HepG2 (cell line): ENCODE measurements around the gene ZNF792. TPM values are rescaled to one million over a fixed set of nuclear protein-coding genes. Genes with fewer than 3 reads are reported as not detected.

Experiments used
- LCORL ChIP-seq, 2 experiments: fragments of 450-650 bp in 1 of 2; sonication (generic) in 1 of 2; formaldehyde crosslinking in 1 of 2; IDR thresholded peaks; 2 replicates each; pipeline versions ENCODE4 v1.5.0 to v1.6.1; 2017 to 2020; ENCODE audit warnings: antibody characterized with exemption in 1 of 2, missing genetic modification reagents in 1 of 2
- NCOA5 ChIP-seq: sonication (generic); formaldehyde crosslinking; IDR thresholded peaks from 2 replicates; pipeline ENCODE4 v1.4.0; 2020; ENCODE audit warnings: missing genetic modification reagents
- NCOR1 ChIP-seq: fragments of 200-600 bp; sonication (generic); IDR thresholded peaks from 2 replicates; pipeline ENCODE4 v1.7.0; 2017; ENCODE audit warnings: antibody characterized with exemption, low read length, borderline replicate concordance
- PHF5A ChIP-seq: IDR thresholded peaks from one replicate; pipeline ENCODE4 v1.6.1; 2018; ENCODE audit warnings: low read depth, missing genetic modification reagents; ENCODE audit not compliant: unreplicated experiment
- REPIN1 ChIP-seq: sonication (generic); formaldehyde crosslinking; IDR thresholded peaks from 2 replicates; pipeline ENCODE4 v1.8.0; 2022; ENCODE audit warnings: missing genetic modification reagents, low read depth, mild to moderate bottlenecking, borderline replicate concordance
- SMARCC2 ChIP-seq: fragments of 450-650 bp; IDR thresholded peaks from 2 replicates; pipeline ENCODE4 v1.6.1; 2017; ENCODE audit warnings: antibody characterized with exemption, mild to moderate bottlenecking
- SMARCE1 ChIP-seq: fragments of 450-650 bp; IDR thresholded peaks from 2 replicates; pipeline ENCODE4 v1.6.1; 2017; ENCODE audit warnings: borderline replicate concordance
- ZEB1 ChIP-seq: IDR thresholded peaks from 2 replicates; pipeline ENCODE4 v1.6.1; 2012; ENCODE audit warnings: mild to moderate bottlenecking, low read depth, inconsistent platforms; ENCODE audit not compliant: insufficient replicate concordance
- ZMYM2 ChIP-seq: sonication (generic); formaldehyde crosslinking; IDR thresholded peaks from 2 replicates; pipeline ENCODE4 v1.8.0; 2022; ENCODE audit warnings: mild to moderate bottlenecking, missing genetic modification reagents
- ZNF138 ChIP-seq: sonication (generic); formaldehyde crosslinking; IDR thresholded peaks from 2 replicates; pipeline ENCODE4 v1.5.0; 2020; ENCODE audit warnings: mild to moderate bottlenecking, low read depth, missing genetic modification reagents
- ZNF30 ChIP-seq: sonication (generic); formaldehyde crosslinking; IDR thresholded peaks from 2 replicates; pipeline ENCODE4 v1.5.0; 2020; ENCODE audit warnings: mild to moderate bottlenecking, missing genetic modification reagents
- ZNF878 ChIP-seq: sonication (generic); formaldehyde crosslinking; IDR thresholded peaks from 2 replicates; pipeline ENCODE4 v1.8.1; 2023; ENCODE audit warnings: mild to moderate bottlenecking, missing genetic modification reagents, moderate library complexity
- ZNF891 ChIP-seq: sonication (generic); formaldehyde crosslinking; IDR thresholded peaks from 2 replicates; pipeline ENCODE4 v1.5.0; 2020; ENCODE audit warnings: mild to moderate bottlenecking, missing genetic modification reagents
- polyA plus RNA-seq, 8 experiments: library from polyadenylated mRNA; depleted of rRNA in 3 of 8; stranded (reverse) in 7 of 8; unstranded in 1 of 8; fragments of >200 nt; fragmentation: Illumina TruSeq in 4 of 8; extraction: Trizol in 4 of 8; gene quantifications; 2 replicates each; pipeline versions ENCODE4 v1.2.1 to v1.2.3, GENCODE V29; 2011 to 2016; ENCODE audit warnings: low read depth in 4 of 8, missing spikeins in 1 of 8, mixed read lengths in 1 of 8; ENCODE audit not compliant: insufficient read depth in 1 of 8
- total RNA-seq, 5 experiments: library from RNA; depleted of rRNA; stranded (reverse); fragments of >200 nt; fragmentation: Illumina TruSeq; extraction: Trizol; gene quantifications; 2 replicates each; pipeline ENCODE4 v1.2.3, GENCODE V29; 2016; ENCODE audit warnings: low read depth in 1 of 5
- TF ChIP-seq, protein P1 (sequence below): fragments of 450-650 bp; IDR thresholded peaks from 2 replicates; pipeline ENCODE4 v1.6.1; 2016
- TF ChIP-seq, protein P2 (sequence below): sonication (generic); formaldehyde crosslinking; IDR thresholded peaks from 2 replicates; pipeline ENCODE4 v1.5.1; 2020; ENCODE audit warnings: mild to moderate bottlenecking, missing genetic modification reagents, borderline replicate concordance
- TF ChIP-seq, protein P3 (sequence below): sonication (generic); formaldehyde crosslinking; IDR thresholded peaks from 2 replicates; pipeline ENCODE4 v1.4.0; 2020; ENCODE audit warnings: missing genetic modification reagents, mild to moderate bottlenecking, borderline replicate concordance
- TF ChIP-seq, protein P4 (sequence below): sonication (generic); formaldehyde crosslinking; IDR thresholded peaks from 2 replicates; pipeline ENCODE4 v1.4.0; 2020; ENCODE audit warnings: missing genetic modification reagents
- TF ChIP-seq, protein P5 (sequence below): sonication (generic); formaldehyde crosslinking; IDR thresholded peaks from 2 replicates; pipeline ENCODE4 v1.5.0; 2020; ENCODE audit warnings: mild to moderate bottlenecking, missing genetic modification reagents

ZNF792 gene
- total and polyA plus RNA-seq, 2 of the 13 experiments (the other 11 are each of a cell fraction or from before 2014, with no cell fraction given), result 5.5 to 11.5 TPM

DNA sequence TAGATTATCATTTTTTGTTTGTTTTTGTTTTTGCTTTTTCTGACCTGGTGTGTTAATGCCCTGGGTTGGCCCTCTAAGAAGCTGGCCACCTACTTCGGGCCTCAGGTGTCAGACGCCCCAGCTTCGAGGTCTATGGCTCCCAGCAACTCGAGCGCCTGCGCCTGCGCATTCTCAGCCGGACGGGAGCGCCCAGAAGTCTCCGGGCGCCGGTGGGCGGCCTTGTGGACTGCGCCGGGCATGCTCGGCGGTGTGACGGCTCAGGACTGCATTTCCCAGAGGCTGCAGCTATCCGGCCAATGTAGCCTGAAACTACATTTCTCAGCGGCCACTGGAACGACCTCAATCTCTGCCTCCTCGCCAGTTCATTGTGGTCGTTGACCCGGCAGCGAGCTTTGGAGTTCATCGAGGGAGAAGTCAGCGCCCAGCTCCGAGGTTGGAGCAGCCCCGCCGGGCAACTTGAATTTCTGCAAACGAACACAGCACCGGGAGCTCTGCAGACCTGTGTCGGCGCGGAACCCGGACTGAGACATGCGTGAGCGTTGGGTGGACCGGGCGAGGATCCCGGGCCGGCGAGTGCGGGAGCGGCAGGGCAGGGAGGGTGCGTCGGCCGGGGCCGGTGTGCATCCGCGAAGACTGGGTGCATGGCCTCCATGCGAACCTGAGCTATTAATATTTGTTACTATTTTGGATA, 37.2 kb downstream of the ZNF792 start, which contains the start of gene ZNF30 (continued):
- TF ChIP-seq SMARCE1 (no peak), REPIN1 (CRISPR knock-in tag) (peak; percentile 54; the same call in 1 of the 2 replicates), ZNF138 (CRISPR knock-in tag) (no peak), ZMYM2 (CRISPR knock-in tag) (no peak), ZEB1 (no peak), SMARCC2 (no peak), ZNF30 (CRISPR knock-in tag) (no peak), NCOR1 (no peak), LCORL (IDR thresholded peaks at IDR 0.05) (no peak), LCORL (CRISPR knock-in tag; IDR thresholded peaks at IDR 0.05) (peak; percentile 73; the same call in 1 of the 2 replicates), ZNF891 (CRISPR knock-in tag) (peak; percentile 94), PHF5A (CRISPR knock-in tag) (no peak), NCOA5 (CRISPR knock-in tag) (no peak), ZNF878 (CRISPR knock-in tag) (peak; percentile 29; the same call in 1 of the 2 replicates)
- TF ChIP-seq, protein P1, sequence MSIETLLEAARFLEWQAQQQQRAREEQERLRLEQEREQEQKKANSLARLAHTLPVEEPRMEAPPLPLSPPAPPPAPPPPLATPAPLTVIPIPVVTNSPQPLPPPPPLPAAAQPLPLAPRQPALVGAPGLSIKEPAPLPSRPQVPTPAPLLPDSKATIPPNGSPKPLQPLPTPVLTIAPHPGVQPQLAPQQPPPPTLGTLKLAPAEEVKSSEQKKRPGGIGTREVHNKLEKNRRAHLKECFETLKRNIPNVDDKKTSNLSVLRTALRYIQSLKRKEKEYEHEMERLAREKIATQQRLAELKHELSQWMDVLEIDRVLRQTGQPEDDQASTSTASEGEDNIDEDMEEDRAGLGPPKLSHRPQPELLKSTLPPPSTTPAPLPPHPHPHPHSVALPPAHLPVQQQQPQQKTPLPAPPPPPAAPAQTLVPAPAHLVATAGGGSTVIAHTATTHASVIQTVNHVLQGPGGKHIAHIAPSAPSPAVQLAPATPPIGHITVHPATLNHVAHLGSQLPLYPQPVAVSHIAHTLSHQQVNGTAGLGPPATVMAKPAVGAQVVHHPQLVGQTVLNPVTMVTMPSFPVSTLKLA, result 0 out of 2 replicates have a peak, but pooled peaks have one; percentile 4
- TF ChIP-seq, protein P2, sequence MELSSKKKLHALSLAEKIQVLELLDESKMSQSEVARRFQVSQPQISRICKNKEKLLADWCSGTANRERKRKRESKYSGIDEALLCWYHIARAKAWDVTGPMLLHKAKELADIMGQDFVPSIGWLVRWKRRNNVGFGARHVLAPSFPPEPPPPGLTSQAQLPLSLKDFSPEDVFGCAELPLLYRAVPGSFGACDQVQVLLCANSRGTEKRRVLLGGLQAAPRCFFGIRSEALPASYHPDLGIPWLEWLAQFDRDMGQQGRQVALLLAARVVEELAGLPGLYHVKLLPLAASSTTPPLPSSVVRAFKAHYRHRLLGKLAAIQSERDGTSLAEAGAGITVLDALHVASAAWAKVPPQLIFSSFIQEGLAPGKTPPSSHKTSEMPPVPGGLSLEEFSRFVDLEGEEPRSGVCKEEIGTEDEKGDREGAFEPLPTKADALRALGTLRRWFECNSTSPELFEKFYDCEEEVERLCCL, result no peak
- TF ChIP-seq, protein P3, sequence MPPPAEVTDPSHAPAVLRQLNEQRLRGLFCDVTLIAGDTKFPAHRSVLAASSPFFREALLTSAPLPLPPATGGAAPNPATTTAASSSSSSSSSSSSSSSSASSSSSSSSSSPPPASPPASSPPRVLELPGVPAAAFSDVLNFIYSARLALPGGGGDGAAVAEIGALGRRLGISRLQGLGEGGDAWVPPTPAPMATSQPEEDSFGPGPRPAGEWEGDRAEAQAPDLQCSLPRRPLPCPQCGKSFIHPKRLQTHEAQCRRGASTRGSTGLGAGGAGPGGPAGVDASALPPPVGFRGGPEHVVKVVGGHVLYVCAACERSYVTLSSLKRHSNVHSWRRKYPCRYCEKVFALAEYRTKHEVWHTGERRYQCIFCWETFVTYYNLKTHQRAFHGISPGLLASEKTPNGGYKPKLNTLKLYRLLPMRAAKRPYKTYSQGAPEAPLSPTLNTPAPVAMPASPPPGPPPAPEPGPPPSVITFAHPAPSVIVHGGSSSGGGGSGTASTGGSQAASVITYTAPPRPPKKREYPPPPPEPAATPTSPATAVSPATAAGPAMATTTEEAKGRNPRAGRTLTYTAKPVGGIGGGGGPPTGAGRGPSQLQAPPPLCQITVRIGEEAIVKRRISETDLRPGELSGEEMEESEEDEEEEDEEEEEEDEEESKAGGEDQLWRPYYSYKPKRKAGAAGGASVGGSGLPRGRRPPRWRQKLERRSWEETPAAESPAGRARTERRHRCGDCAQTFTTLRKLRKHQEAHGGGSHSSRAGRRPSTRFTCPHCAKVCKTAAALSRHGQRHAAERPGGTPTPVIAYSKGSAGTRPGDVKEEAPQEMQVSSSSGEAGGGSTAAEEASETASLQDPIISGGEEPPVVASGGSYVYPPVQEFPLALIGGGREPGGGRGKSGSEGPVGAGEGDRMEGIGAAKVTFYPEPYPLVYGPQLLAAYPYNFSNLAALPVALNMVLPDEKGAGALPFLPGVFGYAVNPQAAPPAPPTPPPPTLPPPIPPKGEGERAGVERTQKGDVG (CRISPR knock-in tag), result peak; percentile 38; the same call in 1 of the 2 replicates
- TF ChIP-seq, protein P4, sequence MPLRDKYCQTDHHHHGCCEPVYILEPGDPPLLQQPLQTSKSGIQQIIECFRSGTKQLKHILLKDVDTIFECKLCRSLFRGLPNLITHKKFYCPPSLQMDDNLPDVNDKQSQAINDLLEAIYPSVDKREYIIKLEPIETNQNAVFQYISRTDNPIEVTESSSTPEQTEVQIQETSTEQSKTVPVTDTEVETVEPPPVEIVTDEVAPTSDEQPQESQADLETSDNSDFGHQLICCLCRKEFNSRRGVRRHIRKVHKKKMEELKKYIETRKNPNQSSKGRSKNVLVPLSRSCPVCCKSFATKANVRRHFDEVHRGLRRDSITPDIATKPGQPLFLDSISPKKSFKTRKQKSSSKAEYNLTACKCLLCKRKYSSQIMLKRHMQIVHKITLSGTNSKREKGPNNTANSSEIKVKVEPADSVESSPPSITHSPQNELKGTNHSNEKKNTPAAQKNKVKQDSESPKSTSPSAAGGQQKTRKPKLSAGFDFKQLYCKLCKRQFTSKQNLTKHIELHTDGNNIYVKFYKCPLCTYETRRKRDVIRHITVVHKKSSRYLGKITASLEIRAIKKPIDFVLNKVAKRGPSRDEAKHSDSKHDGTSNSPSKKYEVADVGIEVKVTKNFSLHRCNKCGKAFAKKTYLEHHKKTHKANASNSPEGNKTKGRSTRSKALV, result peak; percentile 86
- TF ChIP-seq, protein P5, sequence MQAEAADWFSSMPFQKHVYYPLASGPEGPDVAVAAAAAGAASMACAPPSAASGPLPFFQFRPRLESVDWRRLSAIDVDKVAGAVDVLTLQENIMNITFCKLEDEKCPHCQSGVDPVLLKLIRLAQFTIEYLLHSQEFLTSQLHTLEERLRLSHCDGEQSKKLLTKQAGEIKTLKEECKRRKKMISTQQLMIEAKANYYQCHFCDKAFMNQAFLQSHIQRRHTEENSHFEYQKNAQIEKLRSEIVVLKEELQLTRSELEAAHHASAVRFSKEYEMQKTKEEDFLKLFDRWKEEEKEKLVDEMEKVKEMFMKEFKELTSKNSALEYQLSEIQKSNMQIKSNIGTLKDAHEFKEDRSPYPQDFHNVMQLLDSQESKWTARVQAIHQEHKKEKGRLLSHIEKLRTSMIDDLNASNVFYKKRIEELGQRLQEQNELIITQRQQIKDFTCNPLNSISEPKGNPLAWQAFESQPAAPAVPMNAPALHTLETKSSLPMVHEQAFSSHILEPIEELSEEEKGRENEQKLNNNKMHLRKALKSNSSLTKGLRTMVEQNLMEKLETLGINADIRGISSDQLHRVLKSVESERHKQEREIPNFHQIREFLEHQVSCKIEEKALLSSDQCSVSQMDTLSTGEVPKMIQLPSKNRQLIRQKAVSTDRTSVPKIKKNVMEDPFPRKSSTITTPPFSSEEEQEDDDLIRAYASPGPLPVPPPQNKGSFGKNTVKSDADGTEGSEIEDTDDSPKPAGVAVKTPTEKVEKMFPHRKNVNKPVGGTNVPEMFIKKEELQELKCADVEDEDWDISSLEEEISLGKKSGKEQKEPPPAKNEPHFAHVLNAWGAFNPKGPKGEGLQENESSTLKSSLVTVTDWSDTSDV (CRISPR knock-in tag), result 0 out of 2 replicates have a peak, but pooled peaks have one; percentile 66
